Measurements from ENCODE around the gene HAPSTR1.
A peak's percentile ranks its signal among the peaks of the same experiment; 100 is the strongest.

HAPSTR1 gene

DNA sequence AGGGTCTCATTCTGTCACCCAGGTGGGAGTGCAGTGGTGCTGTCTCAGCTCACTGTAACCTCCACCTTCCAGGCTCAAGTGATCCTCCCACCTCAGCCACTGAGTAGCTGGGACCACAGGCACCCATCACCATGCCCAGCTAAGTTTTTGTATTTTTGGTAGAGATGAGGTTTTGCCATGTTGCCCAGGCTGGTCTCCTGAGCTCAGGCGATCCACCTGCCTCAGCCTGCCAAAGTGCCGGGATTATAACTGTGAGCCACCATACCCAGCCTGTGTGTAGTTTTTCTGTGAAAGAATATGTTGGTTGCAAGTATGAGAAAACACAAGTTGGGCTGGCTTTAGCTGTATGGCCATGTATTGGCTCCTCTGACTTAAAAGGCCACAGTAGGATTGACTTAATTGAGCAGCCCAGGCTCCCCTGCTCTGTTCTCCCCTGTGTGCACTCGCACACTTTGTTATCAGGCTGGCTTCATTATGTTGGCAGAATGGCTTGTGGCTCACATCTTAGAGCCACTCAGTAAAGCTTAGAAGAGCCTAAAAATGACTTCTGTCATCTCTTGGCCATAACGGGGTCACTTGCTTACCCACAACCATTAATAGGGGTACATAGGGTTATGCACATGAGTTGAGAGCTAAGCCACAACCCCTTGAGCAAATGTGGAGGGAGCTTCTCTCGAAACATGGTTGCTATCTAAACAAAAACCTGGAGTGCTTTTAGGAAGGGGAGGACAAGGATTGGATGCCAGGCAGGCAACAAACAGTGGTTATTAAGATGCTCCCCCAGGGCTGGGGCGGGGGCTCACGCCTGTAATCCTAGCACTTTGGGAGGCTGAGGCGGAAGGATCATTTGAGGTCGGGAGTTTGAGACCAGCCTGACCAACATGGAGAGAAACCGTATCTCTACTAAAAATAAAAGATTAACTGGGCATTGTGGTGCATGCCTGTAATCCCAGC is 6.1 kb downstream of the HAPSTR1 start:
- no peak overlapping the region for H3K27ac ChIP-seq (ENCODE audit: extremely low read depth, low read depth, low read length)
- no peak for TF ChIP-seq KLF8 (tag by site-specific recombination; IDR thresholded peaks at IDR 0.05)
- TF ChIP-seq, protein P1, sequence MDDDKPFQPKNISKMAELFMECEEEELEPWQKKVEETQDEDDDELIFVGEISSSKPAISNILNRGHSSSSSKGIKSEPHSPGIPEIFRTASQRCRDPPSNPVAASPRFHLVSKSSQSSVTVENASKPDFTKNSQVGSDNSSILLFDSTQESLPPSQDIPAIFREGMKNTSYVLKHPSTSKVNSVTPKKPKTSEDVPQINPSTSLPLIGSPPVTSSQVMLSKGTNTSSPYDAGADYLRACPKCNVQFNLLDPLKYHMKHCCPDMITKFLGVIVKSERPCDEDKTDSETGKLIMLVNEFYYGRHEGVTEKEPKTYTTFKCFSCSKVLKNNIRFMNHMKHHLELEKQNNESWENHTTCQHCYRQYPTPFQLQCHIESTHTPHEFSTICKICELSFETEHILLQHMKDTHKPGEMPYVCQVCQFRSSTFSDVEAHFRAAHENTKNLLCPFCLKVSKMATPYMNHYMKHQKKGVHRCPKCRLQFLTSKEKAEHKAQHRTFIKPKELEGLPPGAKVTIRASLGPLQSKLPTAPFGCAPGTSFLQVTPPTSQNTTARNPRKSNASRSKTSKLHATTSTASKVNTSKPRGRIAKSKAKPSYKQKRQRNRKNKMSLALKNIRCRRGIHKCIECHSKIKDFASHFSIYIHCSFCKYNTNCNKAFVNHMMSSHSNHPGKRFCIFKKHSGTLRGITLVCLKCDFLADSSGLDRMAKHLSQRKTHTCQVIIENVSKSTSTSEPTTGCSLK (tag by site-specific recombination; IDR thresholded peaks at IDR 0.05) = no peak
- no peak for TF ChIP-seq ZBTB20 (tag by site-specific recombination; IDR thresholded peaks at IDR 0.05)
- TF ChIP-seq, protein P2, sequence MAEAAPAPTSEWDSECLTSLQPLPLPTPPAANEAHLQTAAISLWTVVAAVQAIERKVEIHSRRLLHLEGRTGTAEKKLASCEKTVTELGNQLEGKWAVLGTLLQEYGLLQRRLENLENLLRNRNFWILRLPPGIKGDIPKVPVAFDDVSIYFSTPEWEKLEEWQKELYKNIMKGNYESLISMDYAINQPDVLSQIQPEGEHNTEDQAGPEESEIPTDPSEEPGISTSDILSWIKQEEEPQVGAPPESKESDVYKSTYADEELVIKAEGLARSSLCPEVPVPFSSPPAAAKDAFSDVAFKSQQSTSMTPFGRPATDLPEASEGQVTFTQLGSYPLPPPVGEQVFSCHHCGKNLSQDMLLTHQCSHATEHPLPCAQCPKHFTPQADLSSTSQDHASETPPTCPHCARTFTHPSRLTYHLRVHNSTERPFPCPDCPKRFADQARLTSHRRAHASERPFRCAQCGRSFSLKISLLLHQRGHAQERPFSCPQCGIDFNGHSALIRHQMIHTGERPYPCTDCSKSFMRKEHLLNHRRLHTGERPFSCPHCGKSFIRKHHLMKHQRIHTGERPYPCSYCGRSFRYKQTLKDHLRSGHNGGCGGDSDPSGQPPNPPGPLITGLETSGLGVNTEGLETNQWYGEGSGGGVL (tag by site-specific recombination; IDR thresholded peaks at IDR 0.05) = no peak
- TF ChIP-seq, protein P3, sequence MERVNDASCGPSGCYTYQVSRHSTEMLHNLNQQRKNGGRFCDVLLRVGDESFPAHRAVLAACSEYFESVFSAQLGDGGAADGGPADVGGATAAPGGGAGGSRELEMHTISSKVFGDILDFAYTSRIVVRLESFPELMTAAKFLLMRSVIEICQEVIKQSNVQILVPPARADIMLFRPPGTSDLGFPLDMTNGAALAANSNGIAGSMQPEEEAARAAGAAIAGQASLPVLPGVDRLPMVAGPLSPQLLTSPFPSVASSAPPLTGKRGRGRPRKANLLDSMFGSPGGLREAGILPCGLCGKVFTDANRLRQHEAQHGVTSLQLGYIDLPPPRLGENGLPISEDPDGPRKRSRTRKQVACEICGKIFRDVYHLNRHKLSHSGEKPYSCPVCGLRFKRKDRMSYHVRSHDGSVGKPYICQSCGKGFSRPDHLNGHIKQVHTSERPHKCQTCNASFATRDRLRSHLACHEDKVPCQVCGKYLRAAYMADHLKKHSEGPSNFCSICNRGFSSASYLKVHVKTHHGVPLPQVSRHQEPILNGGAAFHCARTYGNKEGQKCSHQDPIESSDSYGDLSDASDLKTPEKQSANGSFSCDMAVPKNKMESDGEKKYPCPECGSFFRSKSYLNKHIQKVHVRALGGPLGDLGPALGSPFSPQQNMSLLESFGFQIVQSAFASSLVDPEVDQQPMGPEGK (tag by site-specific recombination; IDR thresholded peaks at IDR 0.05) = 0 out of 2 replicates have a peak, but pooled peaks have one; percentile 23
- TF ChIP-seq, protein P4, sequence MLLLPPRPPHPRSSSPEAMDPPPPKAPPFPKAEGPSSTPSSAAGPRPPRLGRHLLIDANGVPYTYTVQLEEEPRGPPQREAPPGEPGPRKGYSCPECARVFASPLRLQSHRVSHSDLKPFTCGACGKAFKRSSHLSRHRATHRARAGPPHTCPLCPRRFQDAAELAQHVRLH (tag by site-specific recombination; IDR thresholded peaks at IDR 0.05) = no peak
- H3K4me1 ChIP-seq (ENCODE audit: control insufficient read depth, insufficient read depth, low read length) = peaks cover 14% of the 10 kb centered on the region
- H3K9me3 ChIP-seq (ENCODE audit: control insufficient read depth, insufficient read depth, low read depth, low read length) = no peaks in the 10 kb centered on the region
- H3K36me3 ChIP-seq (ENCODE audit: control insufficient read depth in 2 of 2, insufficient read depth in 1 of 2, low read length in 2 of 2) = peaks cover 31 to 92% of the 10 kb centered on the region in 2 experiments
- no peak overlapping the region for H3K4me3 ChIP-seq (ENCODE audit: low read depth, low read length)
- ChIA-PET POLR2A (no interaction called here), CTCF (interaction anchor here (1.9 to 2.4 kb wide), 2 partner anchors 42 to 47 kb away, joined by 4 to 6 read pairs; no protein-coding TSS in a partner anchor)

DNA sequence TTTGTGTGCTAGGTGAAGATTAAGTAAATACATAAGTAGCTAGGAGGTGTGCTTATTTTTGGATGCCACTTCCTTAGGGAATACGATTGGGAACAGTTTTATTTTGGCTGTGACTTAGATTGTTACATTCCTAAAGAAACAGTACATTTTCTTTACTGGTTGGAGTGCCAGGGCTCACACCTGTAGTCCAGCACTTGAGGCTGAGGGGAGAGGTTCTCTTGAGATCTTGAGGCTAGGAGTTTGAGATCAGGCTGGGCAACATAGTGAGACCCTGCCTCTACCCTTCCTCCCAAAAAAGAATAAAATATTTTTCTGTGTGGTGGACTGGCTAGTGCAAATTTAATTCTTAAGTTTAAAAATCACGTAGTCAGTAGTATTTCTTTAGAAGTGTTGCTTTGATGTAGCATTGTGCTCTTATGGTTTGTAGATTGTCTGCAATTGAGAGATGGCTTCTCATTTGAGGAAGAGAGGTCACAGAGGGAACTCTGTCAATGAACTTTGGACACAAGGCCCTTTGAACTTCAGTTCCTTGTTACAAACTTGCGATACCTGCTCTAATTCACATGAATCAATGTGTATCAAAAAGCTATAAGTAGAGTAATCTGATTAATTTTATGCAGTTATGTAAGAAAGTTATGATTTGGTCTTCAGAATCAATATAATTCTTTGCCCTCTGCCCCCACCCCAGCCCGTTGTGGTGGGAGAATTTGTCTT is 7.1 kb downstream of the HAPSTR1 start:
- Histone ChIP-seq H3K9me3 (ENCODE audit: control insufficient read depth, insufficient read depth, low read depth, low read length) (no peaks in the 10 kb centered on the region), H3K27ac (ENCODE audit: extremely low read depth, low read depth, low read length) (no peak overlapping the region), H3K4me3 (ENCODE audit: low read depth, low read length) (no peak overlapping the region), H3K36me3 (ENCODE audit: control insufficient read depth in 2 of 2, insufficient read depth in 1 of 2, low read length in 2 of 2) (peaks cover 37 to 93% of the 10 kb centered on the region in 2 experiments), H3K4me1 (ENCODE audit: control insufficient read depth, insufficient read depth, low read length) (peaks cover 14% of the 10 kb centered on the region)
- ChIA-PET POLR2A (no interaction called here), CTCF (interaction anchor here (0.5 to 1.9 kb wide), 2 partner anchors 48 to 67 kb away, joined by 3 to 4 read pairs; no protein-coding TSS in a partner anchor)
- TF ChIP-seq ZBTB20 (tag by site-specific recombination; IDR thresholded peaks at IDR 0.05) (no peak), ZNF121 (tag by site-specific recombination; IDR thresholded peaks at IDR 0.05) (peak; percentile 77)

DNA sequence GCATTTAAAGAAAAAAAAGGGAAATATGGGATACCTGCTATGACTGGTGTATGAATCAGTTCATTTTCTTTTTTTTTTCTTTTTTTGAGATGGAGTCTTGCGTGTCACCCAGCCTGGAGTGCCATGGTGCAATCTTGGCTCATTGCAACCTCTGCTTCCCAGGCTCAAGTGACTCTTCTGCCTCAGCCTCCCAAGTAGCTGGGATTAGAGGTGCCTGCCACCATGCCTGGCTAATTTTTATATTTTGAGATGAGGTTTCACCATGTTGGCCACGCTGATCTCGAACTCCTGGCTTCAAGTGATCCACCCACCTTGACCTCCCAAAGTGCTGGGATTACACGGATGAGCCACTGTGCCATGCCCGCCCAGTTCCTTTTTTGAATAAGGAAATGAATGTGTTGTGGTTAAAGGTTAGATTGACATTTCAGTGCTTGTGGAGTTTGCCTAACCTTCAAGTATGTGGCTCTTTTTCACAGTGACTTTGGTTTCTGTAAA is 7.7 kb downstream of the HAPSTR1 start:
- Histone ChIP-seq H3K4me3 (ENCODE audit: low read depth, low read length) (no peak overlapping the region), H3K27ac (ENCODE audit: extremely low read depth, low read depth, low read length) (no peak overlapping the region), H3K36me3 (ENCODE audit: control insufficient read depth in 2 of 2, insufficient read depth in 1 of 2, low read length in 2 of 2) (peaks cover 41 to 93% of the 10 kb centered on the region in 2 experiments), H3K9me3 (ENCODE audit: control insufficient read depth, insufficient read depth, low read depth, low read length) (no peaks in the 10 kb centered on the region), H3K4me1 (ENCODE audit: control insufficient read depth, insufficient read depth, low read length) (peaks cover 14% of the 10 kb centered on the region)
- no peak for TF ChIP-seq MYNN (tag by site-specific recombination; IDR thresholded peaks at IDR 0.05; ENCODE audit: borderline replicate concordance)
- POLR2A ChIA-PET = interaction anchor here (0.6 kb wide), 1 partner anchor 8 kb away, joined by 3 read pairs; no protein-coding TSS in a partner anchor
- CTCF ChIA-PET = interaction anchor here (0.5 to 2.0 kb wide), 3 partner anchors 35 to 67 kb away, joined by 3 to 6 read pairs (median 4); no protein-coding TSS in a partner anchor

Data from HEK293 (cell line).